Body of pancreas (tissue), 4 donors: ENCODE data around the gene RIC3. TPM values are rescaled to one million over a fixed set of nuclear protein-coding genes. Genes with fewer than 3 reads are reported as not detected.

Experiments used
- ATAC-seq: fragments of 150-250 bp; one replicate; pipeline ENCODE4 v1.9.1; 2016
- DNase-seq, 4 donors: peaks; one replicate each; pipeline ENCODE4 v3.0.0-alpha.2; 2019
- H3K27ac ChIP-seq, 4 donors: fragments of 200-600 bp; sonication (generic); 1 replicate in 3 of 4; 2 replicates in 1 of 4; pipeline versions ENCODE4 v1.5.1 to v1.6.1; 2016 to 2019; ENCODE audit warnings: mild to moderate bottlenecking in 1 of 4, mixed read lengths in 1 of 4, moderate library complexity in 1 of 4
- H3K27me3 ChIP-seq, 2 donors: fragments of 200-600 bp; sonication (generic); one replicate each; pipeline ENCODE4 v1.6.0; 2016; ENCODE audit warnings: mild to moderate bottlenecking in 1 of 2
- H3K36me3 ChIP-seq, 2 donors: fragments of 200-600 bp; sonication (generic); replicated peaks in 1 of 2; 2 replicates each; pipeline ENCODE4 v1.5.1; 2016; ENCODE audit warnings: low read depth in 2 of 2; ENCODE audit not compliant: insufficient read depth in 1 of 2
- H3K4me1 ChIP-seq: fragments of 200-600 bp; sonication (generic); one replicate; pipeline ENCODE4 v1.6.0; 2016
- H3K4me3 ChIP-seq, 2 donors: fragments of 200-600 bp; sonication (generic); 1 replicate in 1 of 2; 2 replicates in 1 of 2; pipeline ENCODE4 v1.5.1; 2016 to 2019
- H3K9me3 ChIP-seq, 3 donors: fragments of 200-600 bp; sonication (generic); 1 replicate in 2 of 3; 2 replicates in 1 of 3; pipeline ENCODE4 v1.5.1; 2016
- POLR2A ChIP-seq, 3 donors: fragments of 450-650 bp; IDR thresholded peaks; one replicate each; pipeline ENCODE4 v1.6.1; 2016; ENCODE audit warnings: antibody characterized with exemption in 3 of 3, mild to moderate bottlenecking in 2 of 3
- WGBS, 2 donors: methylation state at CpG; one replicate each; pipeline ENCODE4 v1.1.5; 2017; 5-methylcytosine and 5-hydroxymethylcytosine counted together
- intact Hi-C: fragments of 100-400 bp; cut with DNase I; formaldehyde crosslinking; loops from one replicate; pipeline ENCODE4 v1.15.1; 2023
- total RNA-seq, 2 donors: library from RNA; depleted of rRNA; stranded (reverse); fragments of >200 nt; gene quantifications; one replicate each; pipeline ENCODE4 v1.1.0, GENCODE V29; 2016
- TF ChIP-seq, protein P1 (sequence below), 7 experiments: fragments of 450-650 bp in 4 of 7; fragments of 200-600 bp in 3 of 7; sonication (generic) in 3 of 7; IDR thresholded peaks; one replicate each; pipeline ENCODE4 v1.5.1; 2016 to 2019; ENCODE audit warnings: antibody characterized with exemption in 7 of 7

Gene RIC3
- total RNA-seq, 2 donors from 2014 or later = 40.0 to 44.5 TPM

DNA sequence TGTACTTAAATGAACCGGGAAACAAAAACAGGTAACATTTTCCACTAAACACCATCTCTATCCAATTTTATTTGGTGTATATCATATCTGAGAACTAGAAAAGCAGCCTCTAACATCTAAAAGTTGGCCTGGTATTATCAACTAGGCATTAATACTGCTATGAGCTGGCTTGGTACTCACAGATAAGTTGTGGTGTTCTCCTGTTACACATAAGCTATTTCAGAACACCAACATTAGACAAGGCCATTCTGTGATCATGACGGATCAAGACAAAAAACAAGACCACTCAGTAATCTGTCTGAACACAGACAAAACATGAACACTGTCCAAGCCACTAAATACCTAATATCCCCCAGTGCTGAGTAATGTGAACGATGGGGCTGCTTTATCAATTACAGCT lies 11.9 kb downstream of the RIC3 start:
- Histone ChIP-seq H3K27me3 (no peaks in the 10 kb centered on the region), H3K4me3 (no peak overlapping the region), H3K9me3 (no peaks in the 10 kb centered on the region), H3K36me3 (no peaks in the 10 kb centered on the region), H3K27ac (no peak overlapping the region), H3K4me1 (no peaks in the 10 kb centered on the region)
- intact Hi-C loops = no loop called here
- DNase-seq (no peak), ATAC-seq (no peak)
- WGBS, 2 donors = 75 to 81% methylated on average over 3 of the region's 3 CpGs
- TF ChIP-seq, protein P1, sequence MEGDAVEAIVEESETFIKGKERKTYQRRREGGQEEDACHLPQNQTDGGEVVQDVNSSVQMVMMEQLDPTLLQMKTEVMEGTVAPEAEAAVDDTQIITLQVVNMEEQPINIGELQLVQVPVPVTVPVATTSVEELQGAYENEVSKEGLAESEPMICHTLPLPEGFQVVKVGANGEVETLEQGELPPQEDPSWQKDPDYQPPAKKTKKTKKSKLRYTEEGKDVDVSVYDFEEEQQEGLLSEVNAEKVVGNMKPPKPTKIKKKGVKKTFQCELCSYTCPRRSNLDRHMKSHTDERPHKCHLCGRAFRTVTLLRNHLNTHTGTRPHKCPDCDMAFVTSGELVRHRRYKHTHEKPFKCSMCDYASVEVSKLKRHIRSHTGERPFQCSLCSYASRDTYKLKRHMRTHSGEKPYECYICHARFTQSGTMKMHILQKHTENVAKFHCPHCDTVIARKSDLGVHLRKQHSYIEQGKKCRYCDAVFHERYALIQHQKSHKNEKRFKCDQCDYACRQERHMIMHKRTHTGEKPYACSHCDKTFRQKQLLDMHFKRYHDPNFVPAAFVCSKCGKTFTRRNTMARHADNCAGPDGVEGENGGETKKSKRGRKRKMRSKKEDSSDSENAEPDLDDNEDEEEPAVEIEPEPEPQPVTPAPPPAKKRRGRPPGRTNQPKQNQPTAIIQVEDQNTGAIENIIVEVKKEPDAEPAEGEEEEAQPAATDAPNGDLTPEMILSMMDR (IDR thresholded peaks at IDR 0.05) = no peak
- no peak for TF ChIP-seq POLR2A (IDR thresholded peaks at IDR 0.05)

DNA sequence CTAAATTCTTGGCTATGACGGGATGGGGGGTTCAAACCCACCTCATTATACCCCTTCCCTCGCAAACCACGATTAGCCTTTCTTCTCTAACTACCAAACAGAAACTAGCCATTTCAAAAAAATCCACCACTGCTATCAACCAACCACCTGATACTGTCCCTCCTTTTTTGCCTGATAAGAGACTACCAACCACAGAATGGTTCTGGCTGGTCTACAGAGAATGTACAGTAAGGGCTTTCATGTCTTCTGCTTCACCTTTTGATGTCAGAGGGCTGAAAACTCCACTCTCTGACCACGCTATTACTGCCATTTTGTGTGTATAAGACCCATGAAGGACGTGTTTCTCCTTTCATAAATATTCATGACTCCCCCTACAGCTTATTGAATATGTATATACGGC lies 19.1 kb downstream of the RIC3 start:
- intact Hi-C loops = no loop called here
- Histone ChIP-seq H3K27ac (no peak overlapping the region), H3K9me3 (no peaks in the 10 kb centered on the region), H3K4me3 (no peak overlapping the region), H3K4me1 (no peaks in the 10 kb centered on the region), H3K27me3 (no peaks in the 10 kb centered on the region), H3K36me3 (no peaks in the 10 kb centered on the region)
- ATAC-seq (no peak), DNase-seq (no peak)
- WGBS, 2 donors = 86 to 95% methylated on average over 6 of the region's 6 CpGs
- TF ChIP-seq, protein P1 (IDR thresholded peaks at IDR 0.05) = no peak
- TF ChIP-seq POLR2A (IDR thresholded peaks at IDR 0.05) = no peak

DNA sequence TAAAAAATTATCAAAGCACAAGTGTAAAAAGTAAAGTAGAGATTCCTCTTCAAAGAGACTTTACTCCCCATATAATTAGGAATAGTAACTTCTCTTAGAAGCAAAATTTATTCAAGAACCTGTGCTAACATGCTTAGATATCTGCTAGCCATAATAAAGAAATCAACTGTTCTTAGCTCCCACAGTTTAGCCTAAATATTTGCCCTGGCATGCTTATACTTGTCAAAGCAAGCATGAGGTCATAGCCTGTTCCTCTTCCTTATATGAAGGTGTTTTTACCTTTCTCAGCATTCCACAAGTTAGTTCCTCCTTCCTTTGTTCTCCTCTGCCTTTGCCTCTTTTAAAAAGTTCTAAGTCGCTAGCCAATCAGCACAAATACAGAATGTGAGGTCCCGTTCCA lies 30.3 kb downstream of the RIC3 start:
- TF ChIP-seq, protein P1 (IDR thresholded peaks at IDR 0.05) = no peak
- no peak for TF ChIP-seq POLR2A (IDR thresholded peaks at IDR 0.05)
- no peaks in the 10 kb centered on the region for H3K36me3 ChIP-seq
- 89 to 95% methylated on average over 2 of the region's 2 CpGs for WGBS, 2 donors
- no peak for ATAC-seq
- H3K4me3 ChIP-seq = no peak overlapping the region
- H3K27me3 ChIP-seq = no peaks in the 10 kb centered on the region
- no peak overlapping the region for H3K27ac ChIP-seq
- intact Hi-C loops = no loop called here
- H3K9me3 ChIP-seq = no peaks in the 10 kb centered on the region
- no peak for DNase-seq
- no peaks in the 10 kb centered on the region for H3K4me1 ChIP-seq

DNA sequence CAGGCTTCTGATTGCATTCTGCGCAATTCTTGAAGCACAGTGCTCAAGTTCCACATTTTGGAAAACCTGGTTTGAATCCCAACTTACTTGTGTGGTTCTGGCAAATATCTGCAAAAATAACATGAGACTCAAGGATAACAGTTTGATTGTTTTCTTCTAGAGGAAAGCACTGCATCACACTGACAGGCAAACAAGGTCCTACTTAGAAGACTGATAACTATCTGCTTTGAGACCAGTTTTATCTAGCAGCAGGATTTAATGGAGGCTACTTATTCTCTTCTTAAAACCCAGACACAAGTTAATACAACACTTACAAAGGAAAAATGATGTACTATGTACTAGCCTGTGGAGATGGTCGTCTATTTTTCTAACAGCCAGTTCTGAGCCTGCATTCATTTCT lies 41.4 kb downstream of the RIC3 start:
- no peak for DNase-seq
- no peaks in the 10 kb centered on the region for H3K27me3 ChIP-seq
- no peak overlapping the region for H3K4me3 ChIP-seq
- 78 to 80% methylated on average over 2 of the region's 2 CpGs for WGBS, 2 donors
- no peak for TF ChIP-seq POLR2A (IDR thresholded peaks at IDR 0.05)
- TF ChIP-seq, protein P1 (IDR thresholded peaks at IDR 0.05) = no peak
- H3K27ac ChIP-seq = no peak overlapping the region
- no peaks in the 10 kb centered on the region for H3K4me1 ChIP-seq
- ATAC-seq = no peak
- H3K36me3 ChIP-seq = no peaks in the 10 kb centered on the region
- intact Hi-C loops = no loop called here
- H3K9me3 ChIP-seq = no peaks in the 10 kb centered on the region

DNA sequence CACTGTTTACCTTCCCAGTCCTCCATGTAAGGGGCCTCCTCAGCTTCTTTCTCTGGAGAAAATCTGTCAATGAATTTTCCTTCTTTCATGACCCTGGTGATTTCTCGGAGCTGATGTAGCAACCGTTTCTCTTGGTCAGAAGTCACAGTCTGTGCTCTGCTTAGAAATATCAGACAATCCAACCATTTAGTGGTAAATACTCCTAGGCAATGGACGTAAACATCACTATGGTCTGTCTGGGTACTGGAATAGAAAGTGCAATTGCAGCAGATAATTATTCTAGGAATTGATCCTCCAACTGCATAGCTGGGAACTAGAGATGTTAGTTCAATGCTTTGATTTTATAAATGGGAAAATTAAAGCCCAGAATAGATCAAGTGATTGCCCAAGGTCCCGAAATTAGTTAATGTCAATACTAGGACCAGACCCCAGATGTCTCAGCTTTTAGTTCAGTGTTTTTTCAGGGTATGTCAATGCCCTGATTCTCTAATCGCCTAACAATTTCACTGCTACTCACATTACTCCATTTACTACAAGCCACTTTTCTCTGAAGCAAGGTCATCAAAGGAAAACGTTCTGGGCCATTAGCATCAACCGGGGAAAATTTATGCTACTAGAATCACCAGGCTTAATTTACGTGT lies 42.1 kb downstream of the RIC3 start:
- Histone ChIP-seq H3K27me3 (no peaks in the 10 kb centered on the region), H3K36me3 (no peaks in the 10 kb centered on the region), H3K27ac (no peak overlapping the region), H3K9me3 (no peaks in the 10 kb centered on the region), H3K4me1 (no peaks in the 10 kb centered on the region), H3K4me3 (no peak overlapping the region)
- intact Hi-C loops = no loop called here
- WGBS, 2 donors = 75 to 84% methylated on average over 8 of the region's 8 CpGs
- ATAC-seq (no peak), DNase-seq (no peak)
- TF ChIP-seq, protein P1 (IDR thresholded peaks at IDR 0.05) = no peak
